Lung (tissue), 12 donors: ENCODE results near the gene CHRDL2. TPM values are rescaled to one million over a fixed set of nuclear protein-coding genes. Genes with fewer than 3 reads are reported as not detected.

Experiments used
- ATAC-seq: fragments of 200-7000 bp; cut with Tn5 transposase; one replicate; pipeline ENCODE4 v1.9.1; 2020; ENCODE audit warnings: moderate number of reproducible peaks; ENCODE audit not compliant: insufficient read depth, low FRiP score
- DNase-seq, 3 donors: peaks; one replicate each; pipeline ENCODE4 v3.0.0-alpha.2; 2013 to 2017
- H3K27ac ChIP-seq, 2 donors: one replicate each; pipeline ENCODE4 v1.5.1; 2013; ENCODE audit warnings: mild to moderate bottlenecking in 2 of 2, moderate library complexity in 2 of 2, control low read depth in 1 of 2, inconsistent platforms in 1 of 2, low read depth in 1 of 2, low read length in 1 of 2
- H3K27me3 ChIP-seq, 3 donors: one replicate each; pipeline ENCODE4 v1.5.1; 2013; ENCODE audit warnings: low read length in 2 of 3; ENCODE audit not compliant: control insufficient read depth in 3 of 3, insufficient read depth in 3 of 3
- H3K36me3 ChIP-seq, 4 donors: one replicate each; pipeline ENCODE4 v1.5.1; 2013; ENCODE audit warnings: low read length in 4 of 4, mild to moderate bottlenecking in 1 of 4, moderate library complexity in 1 of 4; ENCODE audit not compliant: control insufficient read depth in 4 of 4, insufficient read depth in 4 of 4
- H3K4me1 ChIP-seq, 5 donors: one replicate each; pipeline ENCODE4 v1.5.1; 2013; ENCODE audit warnings: low read length in 5 of 5, mild to moderate bottlenecking in 2 of 5, moderate library complexity in 1 of 5; ENCODE audit not compliant: control insufficient read depth in 5 of 5, insufficient read depth in 5 of 5
- H3K4me3 ChIP-seq: one replicate; pipeline ENCODE4 v1.5.1; 2013; ENCODE audit warnings: mild to moderate bottlenecking, control low read depth, moderate library complexity
- H3K9ac ChIP-seq, 2 donors: one replicate each; pipeline ENCODE4 v1.5.1; 2013; ENCODE audit warnings: low read length in 2 of 2, control low read depth in 1 of 2; ENCODE audit not compliant: insufficient read depth in 1 of 2
- H3K9me3 ChIP-seq, 4 donors: one replicate each; pipeline ENCODE4 v1.5.1; 2013; ENCODE audit warnings: low read length in 3 of 4, mild to moderate bottlenecking in 1 of 4, moderate library complexity in 1 of 4; ENCODE audit not compliant: control insufficient read depth in 4 of 4, insufficient read depth in 3 of 4
- CTCF ChIP-seq: IDR thresholded peaks from 2 replicates; pipeline ENCODE4 v1.5.1; 2012; ENCODE audit warnings: mild to moderate bottlenecking; ENCODE audit errors: control extremely low read depth, extremely low read depth
- WGBS, 2 donors: extraction: QIAGEN DNeasy Blood & Tissue Kit; methylation state at CpG; one replicate each; pipeline ENCODE4 v1.1.7; 2013; 5-methylcytosine and 5-hydroxymethylcytosine counted together
- polyA plus RNA-seq, 2 donors: library from polyadenylated mRNA; stranded (reverse); fragments of 200-250 nt; gene quantifications; one replicate each; pipeline ENCODE4 v1.2.1, GENCODE V29; 2013
- total RNA-seq, 2 donors: library from RNA; depleted of rRNA in 1 of 2; stranded (reverse); fragments of >200 nt in 1 of 2; gene quantifications; one replicate each; pipeline ENCODE4 v1.2.1, GENCODE V29; 2014 to 2021
- donor health status: control.
- donor health status: control.
- donor health status: Bipolar disorder and iron deficiency.
- donor health status: healthy.
- donor health status: DM: yes; HTN: yes; CAD: no.

CHRDL2 gene
- total and polyA plus RNA-seq, 4 donors = 1.7 to 5.9 (median 4.8) TPM

- Histone ChIP-seq H3K27ac (no peak overlapping the region), H3K9ac (no peak overlapping the region), H3K4me1 (peaks cover 0 to 3% (median 0%) of the 10 kb centered on the region in 5 donors), H3K36me3 (no peaks in the 10 kb centered on the region), H3K4me3 (no peak overlapping the region), H3K9me3 (no peaks in the 10 kb centered on the region), H3K27me3 (no peaks in the 10 kb centered on the region)
- ATAC-seq (peak; percentile 62), DNase-seq (peak; percentile 75 to 82 (median 77))
- peak; percentile 77 for TF ChIP-seq CTCF
- WGBS, 2 donors = 53 to 54% methylated on average over 15 of the region's 15 CpGs
Observed at GRCh38 chr11:74702383-74703007, 28.7 kb downstream of the CHRDL2 start.

- WGBS, 2 donors = 67 to 68% methylated on average over 8 of the region's 8 CpGs
- no peak for TF ChIP-seq CTCF
- H3K9me3 ChIP-seq = no peaks in the 10 kb centered on the region
- H3K36me3 ChIP-seq = no peaks in the 10 kb centered on the region
- no peak overlapping the region for H3K27ac ChIP-seq
- no peak overlapping the region for H3K9ac ChIP-seq
- H3K4me1 ChIP-seq = peaks cover 0 to 8% (median 0%) of the 10 kb centered on the region in 5 donors
- ATAC-seq (no peak), DNase-seq (no peak)
- H3K27me3 ChIP-seq = no peaks in the 10 kb centered on the region
- no peak overlapping the region for H3K4me3 ChIP-seq
Observed at GRCh38 chr11:74701351-74701750, 29.9 kb downstream of the CHRDL2 start.

GRCh38 chr11:74699615-74700396 is 31.4 kb downstream of the CHRDL2 start:
- H3K9me3 ChIP-seq = no peaks in the 10 kb centered on the region
- ATAC-seq (no peak), DNase-seq (no peak)
- WGBS, 2 donors = 87 to 89% methylated on average over 9 of the region's 9 CpGs
- H3K36me3 ChIP-seq = no peaks in the 10 kb centered on the region
- no peak overlapping the region for H3K27ac ChIP-seq
- no peaks in the 10 kb centered on the region for H3K27me3 ChIP-seq
- H3K9ac ChIP-seq = no peak overlapping the region
- H3K4me3 ChIP-seq = no peak overlapping the region
- no peak for TF ChIP-seq CTCF
- H3K4me1 ChIP-seq = peaks cover 0 to 15% (median 0%) of the 10 kb centered on the region in 5 donors
